Measurements from ENCODE around the gene CDC123.
"Not testable (repeated sequence)": the region's sequence is repeated elsewhere in the genome, so short reads cannot be mapped to it uniquely, and the experiment has no call there.

The CDC123 gene

DNA sequence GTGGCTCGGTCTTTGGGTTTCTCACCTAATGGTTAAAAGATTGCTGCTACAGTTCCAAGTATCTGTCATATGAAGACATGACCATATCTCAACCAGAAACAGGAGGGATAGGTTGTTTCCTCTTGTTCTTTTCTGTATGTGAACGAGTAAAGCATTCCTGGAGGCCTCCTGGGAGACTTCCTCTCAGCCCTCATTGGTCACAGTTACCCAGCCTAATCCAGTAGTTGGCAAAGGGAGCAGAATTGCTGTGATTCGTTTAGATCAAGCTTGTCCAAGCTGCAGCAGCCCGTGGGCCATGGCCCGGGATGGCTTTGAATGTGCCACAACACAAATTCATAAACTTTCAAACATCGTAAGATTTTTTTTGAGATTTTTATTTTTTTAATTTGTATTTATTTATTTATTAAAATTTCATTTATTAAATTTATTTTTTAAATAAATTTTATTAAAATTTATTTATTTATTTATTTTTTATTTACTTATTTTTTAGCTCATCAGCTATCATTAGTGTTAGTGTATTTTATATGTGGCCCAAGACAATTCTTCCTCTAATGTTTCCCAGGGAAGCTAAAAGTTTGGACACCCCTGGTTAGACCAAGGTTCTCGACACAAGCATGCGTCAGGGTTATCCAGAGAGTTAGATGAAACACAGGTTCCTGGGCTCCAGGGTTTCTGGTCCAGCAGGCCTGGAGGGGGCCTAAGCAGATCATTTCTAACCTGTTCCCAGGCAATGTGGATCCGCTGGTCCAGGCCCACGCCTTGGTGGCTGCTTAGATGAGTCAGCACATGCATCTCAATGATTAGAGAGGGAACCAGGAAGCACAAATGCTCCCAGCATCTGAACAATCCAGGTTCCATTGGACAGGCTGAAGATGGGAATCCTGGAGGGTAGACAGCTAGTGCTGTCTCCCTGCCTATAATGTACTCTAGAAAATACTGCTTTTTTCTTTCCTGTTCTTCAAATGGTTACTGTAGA is 25.6 kb downstream of the CDC123 start:
- TF ChIP-seq, protein P1, sequence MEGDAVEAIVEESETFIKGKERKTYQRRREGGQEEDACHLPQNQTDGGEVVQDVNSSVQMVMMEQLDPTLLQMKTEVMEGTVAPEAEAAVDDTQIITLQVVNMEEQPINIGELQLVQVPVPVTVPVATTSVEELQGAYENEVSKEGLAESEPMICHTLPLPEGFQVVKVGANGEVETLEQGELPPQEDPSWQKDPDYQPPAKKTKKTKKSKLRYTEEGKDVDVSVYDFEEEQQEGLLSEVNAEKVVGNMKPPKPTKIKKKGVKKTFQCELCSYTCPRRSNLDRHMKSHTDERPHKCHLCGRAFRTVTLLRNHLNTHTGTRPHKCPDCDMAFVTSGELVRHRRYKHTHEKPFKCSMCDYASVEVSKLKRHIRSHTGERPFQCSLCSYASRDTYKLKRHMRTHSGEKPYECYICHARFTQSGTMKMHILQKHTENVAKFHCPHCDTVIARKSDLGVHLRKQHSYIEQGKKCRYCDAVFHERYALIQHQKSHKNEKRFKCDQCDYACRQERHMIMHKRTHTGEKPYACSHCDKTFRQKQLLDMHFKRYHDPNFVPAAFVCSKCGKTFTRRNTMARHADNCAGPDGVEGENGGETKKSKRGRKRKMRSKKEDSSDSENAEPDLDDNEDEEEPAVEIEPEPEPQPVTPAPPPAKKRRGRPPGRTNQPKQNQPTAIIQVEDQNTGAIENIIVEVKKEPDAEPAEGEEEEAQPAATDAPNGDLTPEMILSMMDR (IDR thresholded peaks at IDR 0.05; ENCODE audit: control extremely low read depth, extremely low read depth, low read depth, missing control alignments), result no peak
- ChIA-PET CTCF (interaction anchor here (0.8 to 0.9 kb wide), 2 partner anchors 10 to 14 kb away, joined by 3 read pairs; no protein-coding TSS in a partner anchor), POLR2A (interaction anchor here (0.6 kb wide), 1 partner anchor 18 kb away, joined by 5 read pairs; no protein-coding TSS in a partner anchor)
- no peak for DNase-seq (ENCODE audit: extremely low spot score)

DNA sequence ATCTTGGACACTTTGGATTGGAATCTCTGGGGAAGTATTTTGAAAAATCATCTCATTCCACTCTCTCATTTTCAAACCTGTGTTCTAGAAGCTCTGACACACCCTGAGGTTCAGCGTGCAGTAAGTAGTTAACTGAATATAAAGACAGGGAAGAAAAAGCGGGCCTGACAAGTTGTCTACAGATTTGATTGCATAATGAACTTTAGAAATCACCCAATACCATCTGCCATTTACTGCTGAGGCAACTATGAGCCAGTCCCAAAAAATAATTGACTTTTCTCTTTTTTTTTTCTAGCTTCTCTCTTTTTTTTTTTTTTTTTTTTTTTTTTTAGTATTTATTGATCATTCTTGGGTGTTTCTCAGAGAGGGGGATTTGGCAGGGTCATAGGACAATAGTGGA is 29.5 kb downstream of the CDC123 start:
- TF ChIP-seq, protein P1 (IDR thresholded peaks at IDR 0.05; ENCODE audit: control extremely low read depth, extremely low read depth, low read depth, missing control alignments), result no peak
- ChIA-PET CTCF (interaction anchor here (5.6 kb wide), 1 partner anchor 10 kb away, joined by 39 read pairs; no protein-coding TSS in a partner anchor), POLR2A (no interaction called here)
- DNase-seq (ENCODE audit: extremely low spot score), result no peak

DNA sequence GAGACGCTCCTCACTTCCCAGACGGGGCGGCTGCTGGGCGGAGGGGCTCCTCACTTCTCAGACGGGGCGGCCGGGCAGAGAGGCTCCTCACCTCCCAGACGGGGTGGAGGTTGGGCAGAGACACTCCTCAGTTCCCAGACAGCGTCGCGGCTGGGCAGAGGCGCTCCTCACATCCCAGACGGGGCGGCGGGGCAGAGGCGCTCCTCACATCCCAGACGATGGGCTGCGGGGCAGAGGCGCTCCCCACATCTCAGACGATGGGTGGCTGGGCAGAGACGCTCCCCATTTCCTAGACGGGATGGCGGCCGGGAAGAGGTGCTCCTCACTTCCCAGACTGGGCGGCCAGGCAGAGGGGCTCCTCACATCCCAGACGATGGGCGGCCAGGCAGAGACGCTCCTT is 30.4 kb downstream of the CDC123 start:
- DNase-seq (ENCODE audit: extremely low spot score); POLR2A ChIA-PET: not testable (repeated sequence)
- CTCF ChIA-PET, result interaction anchor here (5.6 kb wide), 1 partner anchor 11 kb away, joined by 39 read pairs; no protein-coding TSS in a partner anchor

DNA sequence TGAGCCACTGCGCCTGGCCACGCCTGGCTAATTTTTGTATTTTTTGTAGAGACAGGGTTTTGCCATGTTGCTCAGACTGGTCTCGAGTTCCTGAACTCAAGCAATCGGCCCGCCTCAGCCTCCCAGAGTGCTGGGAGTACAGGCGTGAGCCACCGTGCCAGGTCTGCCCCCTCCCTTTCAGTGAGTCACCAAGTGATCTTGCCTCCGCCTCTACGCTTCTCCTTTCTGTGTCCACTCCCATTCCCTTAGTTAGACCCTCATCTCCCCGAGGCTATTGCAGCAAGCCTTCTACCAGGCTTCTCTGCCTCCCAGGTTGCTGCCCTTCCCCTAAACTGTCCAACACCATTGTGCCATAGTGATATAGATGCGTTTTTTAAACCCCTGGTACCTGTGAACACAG is 32.9 kb downstream of the CDC123 start:
- TF ChIP-seq, protein P1 (IDR thresholded peaks at IDR 0.05; ENCODE audit: control extremely low read depth, extremely low read depth, low read depth, missing control alignments), result no peak
- POLR2A ChIA-PET, result no interaction called here
- DNase-seq (ENCODE audit: extremely low spot score), result no peak
- CTCF ChIA-PET, result interaction anchor here (2.1 kb wide), 1 partner anchor 14 kb away, joined by 8 read pairs; no protein-coding TSS in a partner anchor

DNA sequence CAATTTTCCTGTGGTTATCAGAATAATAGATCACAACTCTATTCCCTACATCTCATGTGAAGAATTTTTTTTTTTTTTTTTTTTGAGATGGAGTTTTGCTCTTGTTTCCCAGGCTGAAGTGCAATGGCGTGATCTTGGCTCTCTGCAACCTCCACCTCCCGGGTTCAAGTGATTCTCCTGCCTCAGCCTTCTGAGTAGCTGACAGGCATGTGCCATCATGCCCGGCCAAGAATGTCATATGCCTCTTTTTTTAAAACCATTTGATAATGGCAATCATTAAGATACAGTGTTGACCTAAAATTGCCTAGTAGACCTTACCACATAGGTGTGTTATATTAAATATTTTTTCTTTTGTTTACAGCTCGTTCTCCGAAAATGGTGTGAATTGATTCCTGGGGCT is 38.7 kb downstream of the CDC123 start:
- not testable (repeated sequence) for DNase-seq (ENCODE audit: extremely low spot score)
- ChIA-PET CTCF (interaction anchor here (0.9 to 2.1 kb wide), 2 partner anchors 12 to 19 kb away, joined by 4 to 10 read pairs; no protein-coding TSS in a partner anchor), POLR2A (interaction anchor here (0.7 kb wide), 1 partner anchor 474 kb away, joined by 4 read pairs; no protein-coding TSS in a partner anchor)

DNA sequence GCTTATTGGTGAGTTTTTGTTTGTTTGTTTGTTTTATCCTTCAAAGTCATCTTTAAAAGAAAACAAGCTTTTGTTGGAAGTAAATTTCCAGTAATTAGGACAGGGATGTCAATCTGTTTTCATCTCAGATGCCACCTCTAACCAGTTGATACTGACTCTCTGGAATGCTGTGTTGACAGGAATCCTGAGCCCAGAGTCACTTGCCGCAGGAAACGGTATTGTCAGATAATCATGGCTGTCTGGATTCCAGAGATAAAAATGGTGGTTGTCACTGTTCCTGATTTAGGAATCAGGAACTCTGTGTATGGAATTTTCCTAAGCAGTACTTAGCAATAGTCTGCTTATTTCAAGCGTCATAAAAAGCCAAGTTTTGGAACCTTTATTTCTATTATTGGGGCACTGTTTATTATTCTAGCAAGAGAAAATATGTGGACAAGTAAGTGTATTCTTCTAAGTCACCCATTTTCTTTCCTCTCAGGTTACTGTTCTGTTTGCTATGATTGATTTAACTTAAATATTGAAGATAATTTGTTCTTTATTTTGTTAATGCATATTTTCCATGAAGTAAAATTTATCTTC is 39.2 kb downstream of the CDC123 start:
- CTCF ChIA-PET, result interaction anchor here (0.9 to 2.1 kb wide), 2 partner anchors 11 to 20 kb away, joined by 4 to 10 read pairs; no protein-coding TSS in a partner anchor
- DNase-seq (ENCODE audit: extremely low spot score), result no peak

DNA sequence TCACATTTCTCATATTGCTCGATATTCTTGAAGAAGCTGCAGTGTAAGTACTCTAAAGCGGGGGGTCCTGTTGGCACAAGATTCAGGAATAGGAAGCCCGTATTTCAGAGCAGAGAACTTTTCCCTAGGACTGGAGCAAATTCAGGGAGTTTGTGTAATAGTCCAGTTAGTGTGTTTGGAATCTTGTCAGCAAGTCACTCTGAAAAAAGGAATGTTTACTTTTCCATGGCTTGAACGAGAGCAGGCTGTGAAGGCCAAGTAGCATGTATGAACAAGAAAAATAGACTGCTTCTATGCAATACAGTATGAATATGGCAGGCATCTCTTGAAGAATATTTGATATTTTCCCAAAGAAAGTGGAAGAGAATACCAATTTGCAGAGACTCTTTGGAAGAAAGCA is 39.8 kb downstream of the CDC123 start:
- TF ChIP-seq, protein P1 (IDR thresholded peaks at IDR 0.05; ENCODE audit: control extremely low read depth, extremely low read depth, low read depth, missing control alignments), result no peak
- DNase-seq (ENCODE audit: extremely low spot score), result no peak
- CTCF ChIA-PET, result interaction anchor here (2.1 kb wide), 1 partner anchor 21 kb away, joined by 10 read pairs; no protein-coding TSS in a partner anchor
- POLR2A ChIA-PET, result no interaction called here

More for the DNA sequence above, 39.2 kb downstream of the CDC123 start:
- POLR2A ChIA-PET, result interaction anchor here (0.7 kb wide), 1 partner anchor 473 kb away, joined by 4 read pairs; no protein-coding TSS in a partner anchor
- TF ChIP-seq, protein P1 (IDR thresholded peaks at IDR 0.05; ENCODE audit: control extremely low read depth, extremely low read depth, low read depth, missing control alignments), result no peak
